K562 (cell line): ENCODE data around the gene EIF4EBP2. TPM values are rescaled to one million over a fixed set of nuclear protein-coding genes. Genes with fewer than 3 reads are reported as not detected.

Experiments
- ATAC-seq: fragments of 200-7000 bp; cut with Tn5 transposase; 3 replicates; pipeline ENCODE4 v1.9.1; 2020; ENCODE audit warnings: moderate library complexity
- BruUV-seq: library from RNA; stranded (reverse); fragments of 400-500 nt; replicated peaks from 2 replicates; lab custom pipeline; 2021; lab: Mats Ljungman, UMichigan
- CTCF ChIA-PET: fragments of 300-600 bp; formaldehyde crosslinking; extraction: SDS; loops from one replicate; lab custom pipeline; 2021; ENCODE audit warnings: low intra/inter-chr PET ratio; lab: Yijun Ruan, JAX
- POLR2A ChIA-PET: fragments of 300-600, 350-650 bp; sonication (Branson Sonifier 250); formaldehyde crosslinking; extraction: SDS; loops from one replicate; lab custom pipeline; 2021; ENCODE audit warnings: antibody characterized with exemption, inconsistent platforms; lab: Yijun Ruan, JAX
- DNase-seq, 4 experiments: peaks; one replicate each; pipeline versions ENCODE4 v3.0.0 to v3.0.0-alpha.2; 2011 to 2018; ENCODE audit warnings: low spot score in 3 of 4, mixed read lengths in 3 of 4; ENCODE audit errors: extremely low read depth in 1 of 4
- FAIRE-seq: peaks from 2 replicates; lab custom pipeline; 2011; peaks lifted over from hg19 to GRCh38; lab: Jason Lieb, UNC
- H2AFZ ChIP-seq: 2 replicates; pipeline ENCODE4 v1.6.0; 2011; ENCODE audit warnings: low read depth, low read length, control low read depth, inconsistent platforms
- H3K27ac ChIP-seq: fragments of 200-600 bp; 3 replicates; pipeline ENCODE4 v1.8.0; 2011; ENCODE audit warnings: low read depth, mild to moderate bottlenecking, control low read depth, inconsistent platforms, low read length, moderate library complexity, mixed read lengths; ENCODE audit errors: extremely low read depth
- H3K27me3 ChIP-seq, 2 experiments: fragments of 300-600 bp in 1 of 2; 2 replicates in 1 of 2; 3 replicates in 1 of 2; pipeline versions ENCODE4 v1.6.0 to v1.8.0; 2011; ENCODE audit warnings: inconsistent platforms in 2 of 2, low read length in 2 of 2, mild to moderate bottlenecking in 1 of 2, mixed read lengths in 1 of 2, moderate library complexity in 1 of 2; ENCODE audit not compliant: control insufficient read depth in 2 of 2, insufficient read depth in 2 of 2
- H3K36me3 ChIP-seq: fragments of 300-600 bp; 3 replicates; pipeline ENCODE4 v1.8.0; 2011; ENCODE audit warnings: mild to moderate bottlenecking, low read length, inconsistent platforms; ENCODE audit not compliant: control insufficient read depth, insufficient read depth
- H3K4me1 ChIP-seq, 2 experiments: fragments of 200-600 bp in 1 of 2; replicated peaks in 1 of 2; 2 replicates in 1 of 2; 3 replicates in 1 of 2; pipeline versions ENCODE4 v1.5.1 to v1.8.0; 2011; ENCODE audit warnings: inconsistent platforms in 2 of 2, low read length in 2 of 2, mild to moderate bottlenecking in 1 of 2, mixed read lengths in 1 of 2, moderate library complexity in 1 of 2; ENCODE audit not compliant: control insufficient read depth in 2 of 2, insufficient read depth in 2 of 2
- H3K4me2 ChIP-seq: 2 replicates; pipeline ENCODE4 v1.6.1; 2011; ENCODE audit warnings: low read length, control low read depth, inconsistent platforms, mixed read lengths; ENCODE audit not compliant: insufficient read depth
- H3K4me3 ChIP-seq: fragments of 200-600 bp; sonication (generic), shearing (Covaris generic); 2 replicates; pipeline ENCODE4 v1.5.1; 2016; ENCODE audit warnings: control low read depth, inconsistent platforms
- H3K79me2 ChIP-seq: fragments of 200-600 bp; 3 replicates; pipeline ENCODE4 v1.8.0; 2011; ENCODE audit warnings: low read length, inconsistent platforms; ENCODE audit not compliant: control insufficient read depth, insufficient read depth
- H3K9ac ChIP-seq, 2 experiments: 2 replicates each; pipeline versions ENCODE4 v1.6.0 to v1.6.1; 2011; ENCODE audit warnings: low read depth in 2 of 2, low read length in 2 of 2, control low read depth in 1 of 2, inconsistent platforms in 1 of 2, mild to moderate bottlenecking in 1 of 2, mixed read lengths in 1 of 2; ENCODE audit not compliant: insufficient read depth in 1 of 2
- H3K9me1 ChIP-seq: one replicate; pipeline ENCODE4 v1.6.0; 2011; ENCODE audit warnings: inconsistent platforms, mild to moderate bottlenecking, low read length, moderate library complexity; ENCODE audit not compliant: control insufficient read depth, insufficient read depth
- H3K9me3 ChIP-seq: replicated peaks from 2 replicates; pipeline ENCODE4 v1.5.1; 2011; ENCODE audit warnings: low read depth, low read length, inconsistent platforms; ENCODE audit not compliant: control insufficient read depth, insufficient read depth
- H4K20me1 ChIP-seq: replicated peaks from 2 replicates; pipeline ENCODE4 v1.6.1; 2011; ENCODE audit warnings: low read length, inconsistent platforms, mixed read lengths; ENCODE audit not compliant: control insufficient read depth, insufficient read depth
- ARNT ChIP-seq, 2 experiments: fragments of 450-650 bp; IDR thresholded peaks; 2 replicates each; pipeline ENCODE4 v1.6.1; 2016; ENCODE audit warnings: mild to moderate bottlenecking in 1 of 2
- BCOR ChIP-seq: fragments of 450-650 bp; IDR thresholded peaks from 2 replicates; pipeline ENCODE4 v1.6.1; 2016
- BMI1 ChIP-seq: fragments of 150-350 bp; IDR thresholded peaks from 2 replicates; pipeline ENCODE4 v1.6.1; 2014; ENCODE audit warnings: low read length
- CREM ChIP-seq: IDR thresholded peaks from 2 replicates; pipeline ENCODE4 v1.6.1; 2014; ENCODE audit warnings: antibody characterized with exemption, low read depth
- RBFOX2 ChIP-seq: fragments of 200-400 bp; formaldehyde crosslinking; IDR thresholded peaks from 2 replicates; pipeline ENCODE4 v1.6.1; 2017; ENCODE audit warnings: low read depth, mild to moderate bottlenecking, low read length, moderate library complexity
- TAF1 ChIP-seq: IDR thresholded peaks from 2 replicates; pipeline ENCODE4 v1.6.1; 2011; ENCODE audit warnings: mild to moderate bottlenecking, low read length, moderate library complexity; ENCODE audit not compliant: insufficient read depth, control insufficient read depth, severe bottlenecking; ENCODE audit errors: extremely low read depth
- ZKSCAN3 ChIP-seq: fragments of 250-450 bp; sonication (Bioruptor Pico); IDR thresholded peaks from 2 replicates; pipeline ENCODE4 v1.4.0; 2020
- WGBS: fragments of 100-300 bp; shearing (Covaris generic); methylation state at CpG from one replicate; pipeline ENCODE4 v1.1.6; 2016; ENCODE audit warnings: low coverage, mixed read lengths; ENCODE audit not compliant: insufficient coverage; ENCODE audit errors: missing lambda C conversion rate; 5-methylcytosine and 5-hydroxymethylcytosine counted together
- in situ Hi-C: fragments of 300-500 bp; cut with MboI; formaldehyde crosslinking; loops from 4 replicates; pipeline ENCODE4 v1.15.0; 2018; ENCODE audit warnings: inconsistent platforms, mixed read lengths
- intact Hi-C: fragments of 100-400 bp; cut with micrococcal nuclease; formaldehyde crosslinking; loops from 2 replicates; pipeline ENCODE4 v1.14.2; 2022
- polyA plus RNA-seq, 8 experiments: library from polyadenylated mRNA; depleted of rRNA in 4 of 8; stranded (reverse) in 5 of 8; unstranded in 3 of 8; fragments of >200 nt; fragmentation: Nextera tagmentation in 2 of 8; fragmentation: Illumina TruSeq in 1 of 8; extraction: Ambion mirVana in 2 of 8; extraction: Trizol in 1 of 8; gene quantifications; 2 replicates each; pipeline versions ENCODE4 v1.2.1 to v1.2.3, GENCODE V29; 2011 to 2014; ENCODE audit warnings: inconsistent platforms in 1 of 8, missing spikeins in 1 of 8
- total RNA-seq, 7 experiments: library from RNA; depleted of rRNA in 6 of 7; stranded (reverse); fragments of >200 nt in 6 of 7; fragmentation: Illumina TruSeq in 2 of 7; extraction: Trizol in 2 of 7; gene quantifications; 2 replicates each; pipeline versions ENCODE4 v1.2.1 to v1.2.3, GENCODE V29; 2011 to 2021; ENCODE audit warnings: low replicate concordance in 1 of 7

The EIF4EBP2 gene
- total and polyA plus RNA-seq, 9 of the 15 experiments (the other 6 are each of a cell fraction or from before 2014, with no cell fraction given) = 16.1 to 67.5 (median 38.3) TPM

GRCh38 chr10:70435241-70436085 lies 31.5 kb downstream of the EIF4EBP2 start:
- no TSS peak for BruUV-seq
- Histone ChIP-seq H2AFZ (no peak overlapping the region), H3K9me1 (no peaks in the 10 kb centered on the region), H3K4me1 (peaks cover 0 to 4% of the 10 kb centered on the region in 2 experiments; a peak in 3 of 5 replicates), H3K4me2 (no peak overlapping the region), H3K79me2 (no peaks in the 10 kb centered on the region), H3K9me3 (no peaks in the 10 kb centered on the region), H3K27ac (no peak overlapping the region), H3K4me3 (no peak overlapping the region), H3K36me3 (no peaks in the 10 kb centered on the region), H3K9ac (peak overlapping the region in 1 of 2 experiments; percentile 33; a peak in 1 of 4 replicates), H4K20me1 (no peaks in the 10 kb centered on the region), H3K27me3 (peaks cover 30 to 45% of the 10 kb centered on the region in 2 experiments)
- no peak for DNase-seq
- in situ Hi-C loops = no loop called here
- POLR2A ChIA-PET = interaction anchor here (0.5 to 2.1 kb wide), 3 partner anchors 11 to 115 kb away, joined by 3 to 9 read pairs (median 3); no protein-coding TSS in a partner anchor
- ATAC-seq = no peak
- no peak for FAIRE-seq
- CTCF ChIA-PET = no interaction called here
- WGBS = 14% methylated on average over 19 of the region's 19 CpGs
- intact Hi-C loops = no loop called here
- TF ChIP-seq ARNT (IDR thresholded peaks at IDR 0.05) (no peak), BCOR (no peak), CREM (no peak), RBFOX2 (no peak), TAF1 (no peak), BMI1 (no peak), ZKSCAN3 (CRISPR knock-in tag) (no peak)
